Effector memory CD4-positive, alpha-beta T cell (primary cell): Measurements from ENCODE around the gene PTPRS.
"Not testable (repeated sequence)": the region's sequence is repeated elsewhere in the genome, so short reads cannot be mapped to it uniquely, and the experiment has no call there.

ENCODE experiments used
- DNase-seq, 3 donors: peaks; one replicate each; pipeline ENCODE4 v3.0.0-alpha.2; 2020
- H3K27ac ChIP-seq: 2 replicates; pipeline ENCODE4 v1.7.0; 2013; ENCODE audit warnings: mild to moderate bottlenecking, low read length, moderate library complexity; ENCODE audit not compliant: insufficient read depth, poor library complexity, severe bottlenecking
- H3K27me3 ChIP-seq: replicated peaks from 2 replicates; pipeline ENCODE4 v1.7.0; 2013; ENCODE audit warnings: mild to moderate bottlenecking, low read length; ENCODE audit not compliant: insufficient read depth, control insufficient read depth, poor library complexity, severe bottlenecking
- H3K36me3 ChIP-seq: 2 replicates; pipeline ENCODE4 v1.7.0; 2013; ENCODE audit warnings: mild to moderate bottlenecking, low read length, moderate library complexity; ENCODE audit not compliant: control insufficient read depth, insufficient read depth
- H3K4me1 ChIP-seq: 2 replicates; pipeline ENCODE4 v1.7.0; 2013; ENCODE audit warnings: low read length, mild to moderate bottlenecking; ENCODE audit not compliant: control insufficient read depth, insufficient read depth, poor library complexity, severe bottlenecking
- H3K4me3 ChIP-seq: 2 replicates; pipeline ENCODE4 v1.7.0; 2013; ENCODE audit warnings: low read length, low read depth, mild to moderate bottlenecking; ENCODE audit not compliant: insufficient read depth, poor library complexity, severe bottlenecking
- H3K9me3 ChIP-seq: 2 replicates; pipeline ENCODE4 v1.7.0; 2013; ENCODE audit warnings: mild to moderate bottlenecking, low read length, moderate library complexity; ENCODE audit not compliant: control insufficient read depth
- total RNA-seq, 3 donors: gene quantifications; one replicate each; lab custom pipeline; 2026; lab: John Stamatoyannopoulos, UW

The PTPRS gene
- 0.44 to 7.4 (median 1.0) reads per million in 3 donors for total RNA-seq

- peak within 1 kb of the TSS; percentile 52 for H3K4me3 ChIP-seq
- H3K9me3 ChIP-seq = no peaks in the 10 kb centered on the region
- H3K36me3 ChIP-seq = no peaks in the 10 kb centered on the region
- H3K27me3 ChIP-seq = peaks cover 32% of the 10 kb centered on the region
- peaks cover 10% of the 10 kb centered on the region for H3K4me1 ChIP-seq
- peak; percentile 4 to 17 (median 15) for DNase-seq
- no peak within 1 kb of the TSS for H3K27ac ChIP-seq
Measured at GRCh38 chr19:5340637-5341447, at the start of gene PTPRS. TSS of gene PTPRS (minus strand) at chr19:5340812. CDS start at chr19:5286140, 54,672 bp downstream.

- no peaks in the 10 kb centered on the region for H3K9me3 ChIP-seq
- no peak overlapping the region for H3K27ac ChIP-seq
Measured at GRCh38 chr19:5389353-5389752, 48.7 kb upstream of the PTPRS start.

GRCh38 chr19:5387472-5387871 is 46.9 kb upstream of the PTPRS start:
- no peaks in the 10 kb centered on the region for H3K36me3 ChIP-seq
- no peak overlapping the region for H3K4me3 ChIP-seq
- no peaks in the 10 kb centered on the region for H3K4me1 ChIP-seq
- H3K27me3 ChIP-seq = no peaks in the 10 kb centered on the region
- DNase-seq = no peak
- no peaks in the 10 kb centered on the region for H3K9me3 ChIP-seq
- H3K27ac ChIP-seq = no peak overlapping the region

More at GRCh38 chr19:5389353-5389752, 48.7 kb upstream of the PTPRS start:
- H3K36me3 ChIP-seq = no peaks in the 10 kb centered on the region
- H3K4me1 ChIP-seq = no peaks in the 10 kb centered on the region
- DNase-seq = no peak
- H3K27me3 ChIP-seq = peaks cover 2% of the 10 kb centered on the region
- no peak overlapping the region for H3K4me3 ChIP-seq

- Histone ChIP-seq H3K4me1 (no peaks in the 10 kb centered on the region), H3K36me3 (no peaks in the 10 kb centered on the region), H3K9me3 (no peaks in the 10 kb centered on the region), H3K4me3 (no peak overlapping the region), H3K27ac (no peak overlapping the region), H3K27me3 (no peaks in the 10 kb centered on the region)
- DNase-seq = no peak
Measured at GRCh38 chr19:5386841-5387240, 46.2 kb upstream of the PTPRS start.

DNA sequence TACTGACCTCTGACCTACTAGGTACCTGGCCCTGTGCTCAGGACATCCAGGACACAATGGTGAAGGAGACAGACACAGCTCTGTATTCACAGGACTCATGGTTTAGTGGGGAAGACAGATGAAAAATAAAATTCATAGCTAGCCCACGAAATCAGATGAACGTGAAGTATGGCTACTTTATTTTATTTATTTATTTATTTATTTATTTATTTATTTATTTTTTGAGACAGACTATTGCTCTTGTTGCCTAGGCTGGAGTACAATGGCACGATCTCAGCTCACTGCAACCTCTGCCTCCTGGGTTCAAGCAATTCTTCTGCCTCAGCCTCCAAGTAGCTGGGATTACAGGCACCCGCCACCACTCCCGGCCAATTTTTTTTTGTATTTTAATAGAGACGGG is 40.6 kb upstream of the PTPRS start:
- H3K27ac ChIP-seq, H3K4me1 ChIP-seq, H3K9me3 ChIP-seq, DNase-seq, H3K4me3 ChIP-seq, H3K36me3 ChIP-seq, H3K27me3 ChIP-seq: not testable (repeated sequence)

DNA sequence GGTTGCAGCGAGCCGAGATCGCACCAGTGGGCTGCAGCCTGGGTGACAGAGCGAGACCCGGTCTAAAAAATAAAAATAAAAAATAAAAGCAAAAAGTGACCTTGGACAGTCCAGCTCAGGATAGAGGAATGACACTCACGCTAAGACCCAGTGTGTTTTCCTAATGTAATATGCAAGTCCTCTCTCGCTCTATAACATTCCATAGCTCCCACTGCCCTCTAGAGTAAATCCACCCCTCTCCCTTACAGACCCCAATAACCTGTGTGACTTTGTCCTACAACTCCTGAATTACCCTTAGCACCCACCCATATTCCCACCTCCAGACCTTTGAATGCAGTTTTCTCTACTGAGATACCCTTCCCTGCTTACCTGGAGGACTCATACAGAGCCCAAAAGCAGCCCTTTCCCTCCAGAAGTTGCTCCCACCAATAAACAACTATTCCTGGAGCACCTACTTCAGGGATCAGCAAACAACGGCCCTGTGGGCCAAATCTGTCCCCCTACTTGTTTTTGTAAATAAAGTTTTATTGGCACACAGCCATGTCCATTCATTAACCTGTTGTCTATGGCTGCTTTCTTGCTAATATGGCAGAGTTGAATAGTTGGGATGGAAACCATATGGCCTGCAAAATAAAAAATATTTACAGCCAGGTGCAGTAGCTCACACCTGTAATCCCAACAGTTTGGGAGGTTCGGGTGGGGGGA is 39.8 kb upstream of the PTPRS start:
- no peaks in the 10 kb centered on the region for H3K9me3 ChIP-seq
- H3K4me3 ChIP-seq = no peak overlapping the region
- H3K36me3 ChIP-seq = no peaks in the 10 kb centered on the region
- no peaks in the 10 kb centered on the region for H3K27me3 ChIP-seq
- no peak overlapping the region for H3K27ac ChIP-seq
- H3K4me1 ChIP-seq = no peaks in the 10 kb centered on the region
- no peak for DNase-seq

- no peaks in the 10 kb centered on the region for H3K27me3 ChIP-seq
- no peaks in the 10 kb centered on the region for H3K36me3 ChIP-seq
- no peak overlapping the region for H3K4me3 ChIP-seq
- H3K27ac ChIP-seq = no peak overlapping the region
- DNase-seq = no peak
- H3K4me1 ChIP-seq = no peaks in the 10 kb centered on the region
- no peaks in the 10 kb centered on the region for H3K9me3 ChIP-seq
Measured at GRCh38 chr19:5376928-5377327, 36.3 kb upstream of the PTPRS start.

GRCh38 chr19:5372572-5373200 is 32.1 kb upstream of the PTPRS start:
- H3K27ac ChIP-seq = no peak overlapping the region
- no peaks in the 10 kb centered on the region for H3K36me3 ChIP-seq
- no peak overlapping the region for H3K4me3 ChIP-seq
- no peak for DNase-seq
- no peaks in the 10 kb centered on the region for H3K9me3 ChIP-seq
- no peaks in the 10 kb centered on the region for H3K4me1 ChIP-seq
- H3K27me3 ChIP-seq = no peaks in the 10 kb centered on the region

- H3K4me1 ChIP-seq = no peaks in the 10 kb centered on the region
- no peak overlapping the region for H3K27ac ChIP-seq
- no peaks in the 10 kb centered on the region for H3K36me3 ChIP-seq
- no peaks in the 10 kb centered on the region for H3K27me3 ChIP-seq
- H3K4me3 ChIP-seq = no peak overlapping the region
- H3K9me3 ChIP-seq = no peaks in the 10 kb centered on the region
- DNase-seq = no peak
Measured at GRCh38 chr19:5369962-5370367, 29.4 kb upstream of the PTPRS start.

GRCh38 chr19:5369304-5369703 is 28.7 kb upstream of the PTPRS start:
- no peaks in the 10 kb centered on the region for H3K36me3 ChIP-seq
- H3K27me3 ChIP-seq = no peaks in the 10 kb centered on the region
- no peaks in the 10 kb centered on the region for H3K4me1 ChIP-seq
- DNase-seq = no peak
- H3K27ac ChIP-seq = no peak overlapping the region
- H3K4me3 ChIP-seq = no peak overlapping the region
- H3K9me3 ChIP-seq = no peaks in the 10 kb centered on the region
